ENCODE results near the gene CDK1. TPM values are rescaled to one million over a fixed set of nuclear protein-coding genes. Genes with fewer than 3 reads are reported as not detected.
A peak's percentile ranks its signal among the peaks of the same experiment; 100 is the strongest.
"Not testable (repeated sequence)": the region's sequence is repeated elsewhere in the genome, so short reads cannot be mapped to it uniquely, and the experiment has no call there.

The CDK1 gene
- total and polyA plus RNA-seq, 2 donors (not counting 3 experiments of a cell fraction or from before 2014, with no cell fraction given) = 19.9 to 70.1 TPM

- no TSS peak for BruUV-seq (replicated peaks)
- H3K36me3 ChIP-seq (ENCODE audit: control insufficient read depth in 2 of 2, extremely low read depth in 1 of 2, insufficient read depth in 2 of 2, low read length in 2 of 2) = no peaks in the 10 kb centered on the region
- H3K79me2 ChIP-seq (ENCODE audit: control insufficient read depth, insufficient read depth, low read length) = no peaks in the 10 kb centered on the region
- H3K4me1 ChIP-seq (ENCODE audit: control insufficient read depth, extremely low read depth, insufficient read depth, low read length) = peaks cover 27% of the 10 kb centered on the region
- H4K20me1 ChIP-seq (replicated peaks; ENCODE audit: control insufficient read depth, extremely low read depth, insufficient read depth, low read length) = no peaks in the 10 kb centered on the region
- H2AFZ ChIP-seq (ENCODE audit: low read depth, low read length) = peak overlapping the region; percentile 67
- peak overlapping the region in 1 of 3 experiments; percentile 57 for H3K4me3 ChIP-seq (replicated peaks in 1 of 3; ENCODE audit: insufficient read depth in 1 of 3, low read depth in 1 of 3, low read length in 3 of 3)
- FAIRE-seq (no peak), DNase-seq (ENCODE audit: low read depth, low spot score) (peak; percentile 96)
- H3K4me2 ChIP-seq (ENCODE audit: insufficient read depth, low read length) = peak overlapping the region; percentile 87
- H3K9ac ChIP-seq (replicated peaks; ENCODE audit: extremely low read depth, insufficient read depth, low read length) = peak overlapping the region; percentile 86
- TF ChIP-seq GATA2 (IDR thresholded peaks at IDR 0.05; ENCODE audit: insufficient read depth, insufficient read length, low read depth, low read length) = peak; percentile 91
- TF ChIP-seq EZH2 (IDR thresholded peaks at IDR 0.05; ENCODE audit: borderline replicate concordance, low read depth, low read length, severe bottlenecking) = no peak
- TF ChIP-seq JUN (IDR thresholded peaks at IDR 0.05; ENCODE audit: borderline replicate concordance, insufficient read depth, insufficient read length, low read depth) = peak; percentile 82
- intact Hi-C loops (cut with micrococcal nuclease) (loop anchor here (1.0 to 5.0 kb wide), 9 partner anchors 18 to 1254 kb away; partner anchors contain the start of genes CDK1 and RHOBTB1), dilution Hi-C loops (cut with MboI; ENCODE audit: extremely low pct_ligation_motif_present, low sequenced_read_pairs) (no loop called here)
- POLR2A ChIA-PET = no interaction called here
- H3K27ac ChIP-seq (ENCODE audit: insufficient read depth, low read depth, low read length) = peak overlapping the region; percentile 98
- CTCF ChIA-PET = interaction anchor here (1.0 to 2.5 kb wide), 6 partner anchors 8 to 1165 kb away, joined by 3 to 20 read pairs (median 5); no protein-coding TSS in a partner anchor
- no peaks in the 10 kb centered on the region for H3K9me1 ChIP-seq (replicated peaks; ENCODE audit: control insufficient read depth, extremely low read depth, insufficient read depth, low read length)
- H3K9me3 ChIP-seq (replicated peaks; ENCODE audit: control insufficient read depth, insufficient read depth, low read length) = no peaks in the 10 kb centered on the region
- H3K27me3 ChIP-seq (ENCODE audit: control insufficient read depth in 2 of 2, insufficient read depth in 2 of 2, low read length in 2 of 2) = no peaks in the 10 kb centered on the region
Observed at GRCh38 chr10:60828489-60828852, 50.2 kb downstream of the CDK1 start.

GRCh38 chr10:60832136-60832535 is 53.9 kb downstream of the CDK1 start:
- dilution Hi-C loops (cut with MboI; ENCODE audit: extremely low pct_ligation_motif_present, low sequenced_read_pairs); intact Hi-C loops (cut with micrococcal nuclease): not testable (repeated sequence)
- CTCF ChIA-PET = interaction anchor here (1.3 to 3.2 kb wide), 2 partner anchors 12 to 55 kb away, joined by 3 to 10 read pairs; no protein-coding TSS in a partner anchor

More at GRCh38 chr10:60832136-60832535, 53.9 kb downstream of the CDK1 start:
- H3K27me3 ChIP-seq (ENCODE audit: control insufficient read depth in 2 of 2, insufficient read depth in 2 of 2, low read length in 2 of 2); H4K20me1 ChIP-seq (replicated peaks; ENCODE audit: control insufficient read depth, extremely low read depth, insufficient read depth, low read length); H3K27ac ChIP-seq (ENCODE audit: insufficient read depth, low read depth, low read length); H3K9me1 ChIP-seq (replicated peaks; ENCODE audit: control insufficient read depth, extremely low read depth, insufficient read depth, low read length); H3K9ac ChIP-seq (replicated peaks; ENCODE audit: extremely low read depth, insufficient read depth, low read length); H3K36me3 ChIP-seq (ENCODE audit: control insufficient read depth in 2 of 2, extremely low read depth in 1 of 2, insufficient read depth in 2 of 2, low read length in 2 of 2); H3K4me3 ChIP-seq (replicated peaks in 1 of 3; ENCODE audit: insufficient read depth in 1 of 3, low read depth in 1 of 3, low read length in 3 of 3); DNase-seq (ENCODE audit: low read depth, low spot score); FAIRE-seq; H3K4me2 ChIP-seq (ENCODE audit: insufficient read depth, low read length); POLR2A ChIA-PET; H3K79me2 ChIP-seq (ENCODE audit: control insufficient read depth, insufficient read depth, low read length); H2AFZ ChIP-seq (ENCODE audit: low read depth, low read length); H3K9me3 ChIP-seq (replicated peaks; ENCODE audit: control insufficient read depth, insufficient read depth, low read length); BruUV-seq (replicated peaks): not testable (repeated sequence)
- H3K4me1 ChIP-seq (ENCODE audit: control insufficient read depth, extremely low read depth, insufficient read depth, low read length) = peaks cover 19% of the 10 kb centered on the region

All from endothelial cell of umbilical vein (primary cell).